NCI-H2196 treated with DMSO at 0.1 percent for 48 hours (cell line): Measurements from ENCODE around the gene FRS2.

Source experiments
- DNase-seq: peaks from one replicate; lab custom pipeline; 2025; ENCODE audit not compliant: unreplicated experiment; lab: John Stamatoyannopoulos, UW

Gene FRS2

GRCh38 chr12:69620921-69621320, 150.7 kb downstream of the FRS2 start:
- no peak for DNase-seq

- DNase-seq, result no peak
Observed at GRCh38 chr12:69621551-69621950, 151.4 kb downstream of the FRS2 start.

- peak; percentile 35 for DNase-seq
Observed at GRCh38 chr12:69623970-69624369, 153.8 kb downstream of the FRS2 start.

GRCh38 chr12:69627501-69627900, 157.3 kb downstream of the FRS2 start:
- DNase-seq, result no peak
